Mesenchymal stem cell (in vitro differentiated cells and primary cell): Measurements from ENCODE around the gene SLC2A14.
"Not testable (repeated sequence)": the region's sequence is repeated elsewhere in the genome, so short reads cannot be mapped to it uniquely, and the experiment has no call there.

ENCODE experiments used
- DNase-seq: peaks from one replicate; pipeline ENCODE4 v3.0.0-alpha.2; 2013
- H2AFZ ChIP-seq: one replicate; pipeline ENCODE4 v1.6.1; 2013; ENCODE audit warnings: low read depth, mild to moderate bottlenecking, control low read depth, inconsistent platforms, low read length, moderate library complexity
- H2AK5ac ChIP-seq: 2 replicates; pipeline ENCODE4 v1.6.1; 2013; ENCODE audit warnings: low read length, moderate library complexity, mild to moderate bottlenecking, inconsistent platforms; ENCODE audit not compliant: severe bottlenecking
- H2BK120ac ChIP-seq: one replicate; pipeline ENCODE4 v1.6.1; 2013; ENCODE audit warnings: low read depth, mild to moderate bottlenecking, inconsistent platforms, low read length, moderate library complexity
- H2BK12ac ChIP-seq, 2 experiments: one replicate each; pipeline ENCODE4 v1.6.1; 2013; ENCODE audit warnings: inconsistent platforms in 2 of 2, low read length in 2 of 2, mild to moderate bottlenecking in 2 of 2, moderate library complexity in 2 of 2, control low read depth in 1 of 2
- H2BK15ac ChIP-seq: one replicate; pipeline ENCODE4 v1.6.1; 2013; ENCODE audit warnings: mild to moderate bottlenecking, low read depth, inconsistent platforms; ENCODE audit not compliant: poor library complexity, severe bottlenecking
- H2BK5ac ChIP-seq: 2 replicates; pipeline ENCODE4 v1.6.1; 2013; ENCODE audit warnings: low read depth, mild to moderate bottlenecking, low read length, control low read depth, inconsistent platforms; ENCODE audit not compliant: poor library complexity, severe bottlenecking
- H3K14ac ChIP-seq, 2 experiments: one replicate each; pipeline ENCODE4 v1.6.1; 2013; ENCODE audit warnings: inconsistent platforms in 2 of 2, low read length in 2 of 2, control low read depth in 1 of 2, mild to moderate bottlenecking in 1 of 2, moderate library complexity in 1 of 2
- H3K18ac ChIP-seq, 2 experiments: one replicate each; pipeline ENCODE4 v1.6.1; 2013; ENCODE audit warnings: inconsistent platforms in 2 of 2, low read length in 2 of 2, control low read depth in 1 of 2, low read depth in 1 of 2, mild to moderate bottlenecking in 1 of 2
- H3K23ac ChIP-seq, 2 experiments: one replicate each; pipeline ENCODE4 v1.6.1; 2013; ENCODE audit warnings: inconsistent platforms in 2 of 2, low read length in 2 of 2, mild to moderate bottlenecking in 2 of 2, moderate library complexity in 2 of 2, control low read depth in 1 of 2
- H3K27ac ChIP-seq: 2 replicates; pipeline ENCODE4 v1.5.1; 2013; ENCODE audit warnings: mild to moderate bottlenecking, moderate library complexity, low read length, control low read depth, inconsistent platforms; ENCODE audit not compliant: poor library complexity, severe bottlenecking
- H3K27me3 ChIP-seq, 2 experiments: 2 replicates each; pipeline versions ENCODE4 v1.6.1 to v1.7.0; 2013; ENCODE audit warnings: low read length in 2 of 2, mild to moderate bottlenecking in 2 of 2, moderate library complexity in 2 of 2, control low read depth in 1 of 2, inconsistent platforms in 1 of 2; ENCODE audit not compliant: control insufficient read depth in 1 of 2, insufficient read depth in 1 of 2
- H3K36me3 ChIP-seq, 2 experiments: 2 replicates each; pipeline versions ENCODE4 v1.6.1 to v1.7.0; 2013; ENCODE audit warnings: low read length in 2 of 2, control low read depth in 1 of 2, inconsistent platforms in 1 of 2, low read depth in 1 of 2, mild to moderate bottlenecking in 1 of 2; ENCODE audit not compliant: insufficient read depth in 2 of 2, control insufficient read depth in 1 of 2
- H3K4ac ChIP-seq, 2 experiments: one replicate each; pipeline ENCODE4 v1.6.1; 2013; ENCODE audit warnings: inconsistent platforms in 2 of 2, low read length in 2 of 2, mild to moderate bottlenecking in 2 of 2, moderate library complexity in 2 of 2, control low read depth in 1 of 2, low read depth in 1 of 2
- H3K4me1 ChIP-seq: 2 replicates; pipeline ENCODE4 v1.6.1; 2013; ENCODE audit warnings: low read depth, low read length, control low read depth; ENCODE audit not compliant: control insufficient read depth, insufficient read depth
- H3K4me2 ChIP-seq: 2 replicates; pipeline ENCODE4 v1.6.1; 2013; ENCODE audit warnings: low read length, mild to moderate bottlenecking, inconsistent platforms; ENCODE audit not compliant: poor library complexity, severe bottlenecking
- H3K4me3 ChIP-seq, 2 experiments: 2 replicates each; pipeline versions ENCODE4 v1.5.1 to v1.7.0; 2013; ENCODE audit warnings: low read length in 2 of 2, mild to moderate bottlenecking in 2 of 2, control low read depth in 1 of 2, low read depth in 1 of 2; ENCODE audit not compliant: insufficient read depth in 1 of 2
- H3K79me1 ChIP-seq: replicated peaks from 2 replicates; pipeline ENCODE4 v1.6.1; 2013; ENCODE audit warnings: mild to moderate bottlenecking, control low read depth, low read length, inconsistent platforms; ENCODE audit not compliant: poor library complexity, severe bottlenecking
- H3K9ac ChIP-seq: 2 replicates; pipeline ENCODE4 v1.7.0; 2013; ENCODE audit warnings: mild to moderate bottlenecking, low read length, moderate library complexity
- H3K9me3 ChIP-seq: 2 replicates; pipeline ENCODE4 v1.7.0; 2013; ENCODE audit warnings: mild to moderate bottlenecking, low read length; ENCODE audit not compliant: control insufficient read depth
- H4K8ac ChIP-seq: one replicate; pipeline ENCODE4 v1.6.1; 2013; ENCODE audit warnings: inconsistent platforms, mild to moderate bottlenecking, low read length, moderate library complexity
- H4K91ac ChIP-seq: one replicate; pipeline ENCODE4 v1.6.1; 2013; ENCODE audit warnings: mild to moderate bottlenecking, low read length, inconsistent platforms
- WGBS: methylation state at CpG from one replicate; pipeline ENCODE4 v1.1.7; 2013; ENCODE audit warnings: mixed read lengths; 5-methylcytosine and 5-hydroxymethylcytosine counted together

SLC2A14 gene

DNA sequence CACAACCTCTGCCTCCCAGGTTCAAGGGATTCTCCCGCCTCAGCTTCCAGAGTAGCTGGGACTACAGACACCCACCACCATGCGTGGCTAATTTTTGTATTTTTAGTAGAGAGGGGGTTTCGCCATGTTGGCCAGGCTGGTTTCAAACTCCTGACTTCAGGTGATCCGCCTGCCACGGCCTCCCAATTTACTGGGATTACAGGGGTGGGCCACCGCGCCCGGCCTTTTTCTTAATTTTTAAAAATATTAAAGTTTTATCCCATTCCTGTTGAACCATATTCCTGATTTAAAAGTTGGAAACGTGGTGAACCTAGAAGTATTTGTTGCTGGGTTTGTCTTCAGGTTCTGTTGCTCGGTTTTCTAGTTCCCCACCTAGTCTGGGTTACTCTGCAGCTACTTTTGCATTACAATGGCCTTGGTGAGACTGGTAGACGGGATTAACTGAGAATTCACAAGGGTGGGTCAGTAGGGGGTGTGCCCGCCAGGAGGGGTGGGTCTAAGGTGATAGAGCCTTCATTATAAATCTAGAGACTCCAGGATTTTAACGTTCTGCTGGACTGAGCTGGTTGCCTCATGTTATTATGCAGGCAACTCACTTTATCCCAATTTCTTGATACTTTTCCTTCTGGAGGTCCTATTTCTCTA, 83.7 kb downstream of the SLC2A14 start, which contains the start of gene NANOG:
Gene NANOG (plus strand): TSS at position 519 of the 645 bp plus-strand sequence. CDS start 213 bp downstream, outside the sequence.
- peak within 1 kb of the TSS in 1 of 2 experiments; percentile 46 for H3K4me3 ChIP-seq
- H2BK15ac ChIP-seq, H3K27ac ChIP-seq, DNase-seq, H3K4ac ChIP-seq, H3K4me1 ChIP-seq, H2AFZ ChIP-seq, H3K9ac ChIP-seq, H3K18ac ChIP-seq, H3K9me3 ChIP-seq, H3K36me3 ChIP-seq, H2AK5ac ChIP-seq, H3K79me1 ChIP-seq, H4K8ac ChIP-seq, H3K4me2 ChIP-seq, H2BK120ac ChIP-seq, H3K14ac ChIP-seq, H3K23ac ChIP-seq, H2BK12ac ChIP-seq, H2BK5ac ChIP-seq, H4K91ac ChIP-seq: not testable (repeated sequence)
- peaks cover 21 to 51% of the 10 kb centered on the region in 2 experiments for H3K27me3 ChIP-seq
- WGBS: 35% methylated on average over 6 of the region's 13 CpGs

DNA sequence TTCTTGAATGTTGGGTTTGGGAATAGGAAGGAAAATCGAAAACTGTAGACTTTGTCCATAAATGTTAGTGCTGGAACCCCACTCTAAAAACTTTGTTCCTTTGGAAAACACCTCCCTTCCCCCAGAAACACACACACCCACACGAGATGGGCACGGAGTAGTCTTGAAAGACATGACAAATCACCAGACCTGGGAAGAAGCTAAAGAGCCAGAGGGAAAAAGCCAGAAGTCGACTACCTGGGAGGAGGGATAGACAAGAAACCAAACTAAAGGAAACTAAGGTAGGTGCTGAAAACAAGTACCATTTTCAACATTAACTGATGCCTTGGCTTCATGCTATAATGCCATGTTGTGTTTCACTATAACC, 84.4 kb downstream of the SLC2A14 start:
- no peaks in the 10 kb centered on the region for H3K79me1 ChIP-seq

DNA sequence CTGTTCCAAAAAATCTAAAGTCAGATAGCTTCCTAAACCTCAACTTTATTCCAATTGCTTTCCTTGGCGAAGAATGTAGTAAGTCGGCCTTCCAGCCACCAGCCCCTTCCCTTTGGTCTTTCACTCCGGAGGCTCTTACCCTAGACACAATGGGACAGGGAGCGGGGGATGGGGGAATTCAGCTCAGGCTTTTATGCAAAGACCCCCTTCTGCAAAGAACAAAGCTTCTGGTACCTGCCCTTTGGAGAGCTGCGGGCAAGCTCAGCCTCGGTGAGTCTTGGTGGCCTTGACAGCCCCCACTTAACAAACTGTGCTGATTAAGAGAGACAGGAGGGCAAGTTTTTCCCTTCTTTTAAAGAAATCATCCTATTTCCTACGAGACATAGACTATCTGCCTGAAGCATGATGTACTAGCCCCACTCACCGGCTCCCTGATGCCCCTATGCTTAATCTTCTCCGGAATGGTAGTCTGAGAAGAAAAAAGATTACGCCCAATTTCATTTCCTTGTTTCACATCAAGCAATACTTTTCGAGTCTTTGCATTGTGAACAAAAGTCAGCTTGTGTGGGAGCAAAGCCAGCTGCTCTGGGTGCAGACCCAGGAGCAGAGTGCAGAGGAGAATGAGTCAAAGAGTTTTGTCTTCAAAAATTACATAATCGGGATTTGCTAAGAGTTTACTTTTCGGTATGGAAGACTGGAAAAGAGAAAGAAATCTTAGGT, 85.0 kb downstream of the SLC2A14 start:
- no peak overlapping the region for H3K4me2 ChIP-seq
- H3K4me3 ChIP-seq: peak overlapping the region in 1 of 2 experiments; percentile 46
- H3K9ac ChIP-seq: no peak overlapping the region
- no peak overlapping the region for H2BK12ac ChIP-seq
- no peak overlapping the region for H3K4ac ChIP-seq
- no peak overlapping the region for H3K18ac ChIP-seq
- H3K79me1 ChIP-seq: no peaks in the 10 kb centered on the region
- H4K8ac ChIP-seq: no peak overlapping the region
- no peak overlapping the region for H2AFZ ChIP-seq
- H3K9me3 ChIP-seq: no peaks in the 10 kb centered on the region
- no peak overlapping the region for H2BK5ac ChIP-seq
- H3K27ac ChIP-seq: no peak overlapping the region
- peaks cover 21 to 43% of the 10 kb centered on the region in 2 experiments for H3K27me3 ChIP-seq
- no peaks in the 10 kb centered on the region for H3K36me3 ChIP-seq
- 44% methylated on average over 11 of the region's 13 CpGs for WGBS
- H3K23ac ChIP-seq: no peak overlapping the region
- H2BK120ac ChIP-seq: no peak overlapping the region
- no peak for DNase-seq
- no peak overlapping the region for H2BK15ac ChIP-seq
- no peak overlapping the region for H4K91ac ChIP-seq
- H2AK5ac ChIP-seq: no peak overlapping the region
- H3K14ac ChIP-seq: no peak overlapping the region
- H3K4me1 ChIP-seq: no peaks in the 10 kb centered on the region

More for the DNA sequence above, 84.4 kb downstream of the SLC2A14 start:
- H3K9ac ChIP-seq: no peak overlapping the region
- 14% methylated on average over 3 of the region's 4 CpGs for WGBS
- H3K14ac ChIP-seq: no peak overlapping the region
- no peak overlapping the region for H2BK12ac ChIP-seq
- no peaks in the 10 kb centered on the region for H3K4me1 ChIP-seq
- H2BK5ac ChIP-seq: no peak overlapping the region
- H3K4me3 ChIP-seq: peak overlapping the region in 1 of 2 experiments; percentile 46
- no peak overlapping the region for H3K23ac ChIP-seq
- no peak overlapping the region for H2BK15ac ChIP-seq
- H4K91ac ChIP-seq: no peak overlapping the region
- H2AFZ ChIP-seq: no peak overlapping the region
- H3K36me3 ChIP-seq: no peaks in the 10 kb centered on the region
- H3K27me3 ChIP-seq: peaks cover 21 to 46% of the 10 kb centered on the region in 2 experiments
- H3K9me3 ChIP-seq: no peaks in the 10 kb centered on the region
- H2AK5ac ChIP-seq: no peak overlapping the region
- no peak overlapping the region for H3K27ac ChIP-seq
- no peak for DNase-seq
- H4K8ac ChIP-seq: no peak overlapping the region
- H3K4ac ChIP-seq: no peak overlapping the region
- no peak overlapping the region for H3K18ac ChIP-seq
- H3K4me2 ChIP-seq: no peak overlapping the region
- no peak overlapping the region for H2BK120ac ChIP-seq

DNA sequence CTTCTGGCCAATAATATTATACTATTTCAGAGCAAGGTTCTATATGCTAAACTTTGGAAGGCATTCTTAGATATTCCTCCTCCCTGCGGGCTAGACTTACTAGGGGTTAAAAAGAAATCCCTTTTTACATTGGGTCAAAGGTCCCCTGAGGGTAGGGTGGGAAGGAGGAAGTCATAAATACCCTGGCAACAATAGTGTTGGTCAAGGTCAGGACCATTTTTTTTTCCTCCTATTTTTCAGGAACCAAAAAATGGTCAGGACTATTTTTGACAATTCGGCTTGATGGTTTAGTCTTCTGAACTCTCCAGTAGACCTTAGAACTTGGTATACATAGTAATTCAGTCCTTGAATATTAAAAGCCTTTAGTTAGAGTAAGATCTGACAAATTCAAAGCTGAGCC, 88.0 kb downstream of the SLC2A14 start:
- no peak overlapping the region for H2BK120ac ChIP-seq
- no peak overlapping the region for H3K27ac ChIP-seq
- no peak overlapping the region for H3K23ac ChIP-seq
- no peak overlapping the region for H3K14ac ChIP-seq
- no peak overlapping the region for H4K8ac ChIP-seq
- no peak overlapping the region for H3K4me2 ChIP-seq
- WGBS: 82% methylated on average over 1 of the region's 2 CpGs
- H2BK12ac ChIP-seq: no peak overlapping the region
- no peak overlapping the region for H3K4me3 ChIP-seq
- H2AK5ac ChIP-seq: no peak overlapping the region
- H3K4me1 ChIP-seq: no peaks in the 10 kb centered on the region
- H3K9me3 ChIP-seq: no peaks in the 10 kb centered on the region
- no peak overlapping the region for H3K9ac ChIP-seq
- H2BK15ac ChIP-seq: no peak overlapping the region
- no peaks in the 10 kb centered on the region for H3K79me1 ChIP-seq
- no peak overlapping the region for H2AFZ ChIP-seq
- H3K18ac ChIP-seq: no peak overlapping the region
- no peaks in the 10 kb centered on the region for H3K36me3 ChIP-seq
- H3K4ac ChIP-seq: no peak overlapping the region
- DNase-seq: no peak
- H3K27me3 ChIP-seq: peaks cover 13 to 27% of the 10 kb centered on the region in 2 experiments
- H2BK5ac ChIP-seq: no peak overlapping the region
- H4K91ac ChIP-seq: no peak overlapping the region
